NAMALWA (cell line): ENCODE measurements around the gene CNR1.
A peak's percentile ranks its signal among the peaks of the same experiment; 100 is the strongest.
"Not testable (repeated sequence)": the region's sequence is repeated elsewhere in the genome, so short reads cannot be mapped to it uniquely, and the experiment has no call there.

Source experiments
- DNase-seq: peaks from one replicate; pipeline ENCODE4 v3.0.0-alpha.2; 2015; ENCODE audit warnings: low spot score

The CNR1 gene

DNA sequence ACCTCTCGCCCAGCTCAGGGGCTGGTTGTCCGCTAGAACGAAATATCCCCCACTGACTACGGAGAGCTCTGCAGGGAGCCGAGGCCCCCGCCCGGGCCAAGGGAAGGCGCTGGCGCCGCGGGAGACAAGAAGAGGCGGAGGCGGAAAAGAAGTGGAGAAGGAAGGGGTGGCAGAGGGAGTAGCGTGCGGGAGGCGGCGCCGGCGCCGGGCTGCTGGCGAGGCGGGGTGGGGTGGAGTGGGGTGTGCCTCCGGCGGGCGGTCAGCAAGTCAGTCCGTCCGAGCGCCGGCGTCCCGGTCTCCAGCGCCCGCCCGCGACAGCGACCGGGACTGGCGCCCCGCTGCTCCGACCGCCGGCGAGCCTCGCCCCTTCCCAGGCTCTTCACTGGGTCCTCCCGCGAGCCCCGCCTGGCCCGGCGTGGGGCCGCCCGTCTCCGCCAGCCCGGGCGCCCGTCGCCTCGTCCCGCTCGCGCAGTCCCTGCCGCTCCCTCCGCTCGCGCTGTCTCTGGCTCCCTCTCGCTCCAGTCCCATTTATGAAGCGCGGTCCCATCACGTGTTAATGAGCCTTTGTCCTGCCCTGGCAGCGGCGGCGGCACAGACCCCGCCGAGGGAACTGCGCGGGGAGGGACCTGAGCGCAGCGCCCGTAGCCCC lies at the start of gene CNR1:
Gene CNR1 (minus strand): TSS at position 504 of the 649 bp plus-strand sequence. CDS start 21,073 bp downstream, outside the sequence.
- peak; percentile 60 for DNase-seq

DNA sequence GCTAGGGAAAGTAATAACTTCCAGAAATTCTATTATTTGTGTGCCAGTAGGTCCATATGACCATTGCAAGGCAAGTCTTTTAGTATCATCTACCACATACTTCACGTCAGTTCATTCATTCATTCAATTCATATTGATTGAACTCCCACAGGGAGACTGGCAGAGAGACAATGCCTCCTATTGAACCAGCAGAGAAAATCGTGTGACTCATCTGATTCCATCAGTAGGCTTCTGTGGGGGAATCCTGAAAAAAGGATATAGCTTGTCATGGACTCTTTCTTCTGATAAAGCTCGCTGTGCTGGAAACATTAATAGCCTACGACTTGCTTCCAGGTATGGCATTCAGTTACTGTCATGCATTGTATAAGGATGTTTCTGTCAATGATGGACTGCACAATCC lies 45.3 kb upstream of the CNR1 start:
- DNase-seq = no peak

GRCh38 chr6:88209301-88209700 lies 43.2 kb upstream of the CNR1 start:
- DNase-seq = no peak

GRCh38 chr6:88208726-88209125 lies 42.6 kb upstream of the CNR1 start:
- no peak for DNase-seq

GRCh38 chr6:88201734-88202133 lies 35.6 kb upstream of the CNR1 start:
- DNase-seq = not testable (repeated sequence)

DNA sequence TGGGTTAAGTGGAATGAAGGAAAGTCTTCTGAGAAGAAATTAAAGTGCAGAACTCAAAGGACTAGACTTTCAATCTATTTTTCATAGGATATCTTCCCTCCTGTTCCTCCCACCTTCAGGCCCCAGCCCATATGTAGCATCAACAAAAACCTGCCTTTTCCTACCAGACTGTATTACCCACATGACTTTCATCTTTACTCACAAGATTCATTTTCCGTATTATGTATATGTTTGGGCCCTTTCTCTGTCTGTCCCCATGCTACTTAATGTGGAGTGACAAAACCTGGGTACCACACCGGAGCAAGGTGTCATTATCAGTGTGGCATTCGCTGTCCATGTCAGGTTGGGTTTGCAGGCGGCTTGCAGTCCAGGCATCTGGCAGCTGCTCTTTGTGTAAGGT lies 18.8 kb upstream of the CNR1 start:
- DNase-seq = no peak

DNA sequence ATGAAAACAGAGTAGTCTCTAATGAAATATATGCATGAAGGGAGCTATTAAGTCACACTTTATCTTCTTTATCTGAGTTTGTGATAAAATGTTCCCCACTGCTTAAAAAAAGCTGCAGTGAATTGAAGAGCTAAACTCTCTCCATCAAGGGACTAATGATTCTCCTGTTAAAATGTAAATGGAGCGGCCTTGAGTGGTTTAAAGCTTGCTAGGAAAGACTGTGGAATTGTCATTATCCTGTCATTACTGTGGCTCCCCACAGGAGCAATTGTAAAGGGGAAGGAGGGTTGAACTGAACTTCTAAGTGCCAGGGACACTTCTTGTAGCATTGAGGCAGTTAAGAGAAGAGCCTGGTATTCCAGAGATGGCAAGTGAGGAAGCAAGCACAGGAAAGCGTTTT lies 17.3 kb upstream of the CNR1 start:
- DNase-seq = no peak

- peak; percentile 73 for DNase-seq
Measured at GRCh38 chr6:88179692-88180091, 13.5 kb upstream of the CNR1 start.

GRCh38 chr6:88177961-88178464 lies 11.9 kb upstream of the CNR1 start:
- DNase-seq = peak; percentile 78

- DNase-seq = no peak
Measured at GRCh38 chr6:88174906-88175305, 8.8 kb upstream of the CNR1 start.

GRCh38 chr6:88171312-88171711 lies 5.2 kb upstream of the CNR1 start:
- DNase-seq = no peak

DNA sequence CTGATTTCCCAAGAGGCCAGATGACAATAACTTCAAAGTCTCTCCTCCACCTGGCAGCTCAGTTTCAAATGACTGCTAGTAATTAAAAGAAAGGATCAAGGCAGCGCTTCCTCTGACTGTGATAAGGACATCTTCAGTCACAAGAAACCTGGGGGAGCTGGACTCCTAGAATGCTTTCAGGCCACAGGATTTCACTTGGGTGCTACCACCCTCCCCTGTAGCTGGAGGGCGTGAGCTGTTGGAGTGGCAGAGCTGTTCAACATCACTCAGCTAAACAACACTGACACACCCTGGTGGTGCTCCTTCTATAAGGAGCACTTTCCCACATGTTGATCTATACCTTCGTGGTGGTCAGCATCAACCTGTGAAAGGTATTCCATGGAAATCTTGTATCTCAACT lies 2.2 kb upstream of the CNR1 start:
- DNase-seq = peak; percentile 42

GRCh38 chr6:88167352-88167937 lies 1.3 kb upstream of the CNR1 start:
- DNase-seq = no peak

DNA sequence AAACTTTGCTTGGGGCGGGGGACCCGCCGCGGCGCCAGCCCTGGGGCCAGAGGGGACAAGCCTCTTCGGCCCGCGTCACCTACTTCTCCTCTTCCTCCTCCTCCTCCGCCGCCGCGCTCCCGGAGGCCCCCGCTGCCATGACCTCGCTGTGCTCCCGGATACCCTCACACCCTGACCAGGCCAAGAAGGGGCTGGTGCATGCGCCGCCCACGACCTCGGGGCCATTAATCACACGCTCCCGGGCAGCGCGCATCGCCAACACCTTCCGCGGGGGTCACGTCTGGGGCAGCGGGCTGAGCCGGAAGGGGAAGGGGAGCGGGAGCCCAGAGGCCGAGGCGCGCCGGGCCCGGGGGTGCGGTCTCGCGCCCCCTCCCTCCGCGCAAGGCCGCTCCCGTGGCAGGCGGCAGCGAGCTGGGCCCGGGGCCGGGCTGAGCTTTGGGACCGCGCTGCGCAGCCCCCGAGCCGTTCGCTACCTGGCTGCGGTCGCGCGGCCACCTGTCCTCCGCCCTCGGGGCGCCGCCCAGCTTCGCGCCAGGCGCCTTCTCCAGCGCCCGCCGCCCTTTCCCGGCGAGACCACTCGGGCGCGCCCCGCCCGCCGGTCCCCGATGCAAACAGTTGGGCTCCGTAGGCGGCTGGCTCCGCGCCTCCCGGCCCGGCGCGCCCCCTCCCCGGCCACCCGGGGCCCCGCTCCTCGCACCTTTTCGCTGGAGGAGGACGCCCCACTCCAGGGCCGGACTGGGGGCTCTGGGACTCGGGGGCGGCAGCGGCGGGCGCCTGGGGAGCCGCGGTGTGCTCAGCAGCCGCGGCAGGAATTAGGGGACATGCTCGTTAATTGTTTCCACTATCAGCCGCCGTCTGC lies 575 bp upstream of the CNR1 start:
- no peak for DNase-seq

DNA sequence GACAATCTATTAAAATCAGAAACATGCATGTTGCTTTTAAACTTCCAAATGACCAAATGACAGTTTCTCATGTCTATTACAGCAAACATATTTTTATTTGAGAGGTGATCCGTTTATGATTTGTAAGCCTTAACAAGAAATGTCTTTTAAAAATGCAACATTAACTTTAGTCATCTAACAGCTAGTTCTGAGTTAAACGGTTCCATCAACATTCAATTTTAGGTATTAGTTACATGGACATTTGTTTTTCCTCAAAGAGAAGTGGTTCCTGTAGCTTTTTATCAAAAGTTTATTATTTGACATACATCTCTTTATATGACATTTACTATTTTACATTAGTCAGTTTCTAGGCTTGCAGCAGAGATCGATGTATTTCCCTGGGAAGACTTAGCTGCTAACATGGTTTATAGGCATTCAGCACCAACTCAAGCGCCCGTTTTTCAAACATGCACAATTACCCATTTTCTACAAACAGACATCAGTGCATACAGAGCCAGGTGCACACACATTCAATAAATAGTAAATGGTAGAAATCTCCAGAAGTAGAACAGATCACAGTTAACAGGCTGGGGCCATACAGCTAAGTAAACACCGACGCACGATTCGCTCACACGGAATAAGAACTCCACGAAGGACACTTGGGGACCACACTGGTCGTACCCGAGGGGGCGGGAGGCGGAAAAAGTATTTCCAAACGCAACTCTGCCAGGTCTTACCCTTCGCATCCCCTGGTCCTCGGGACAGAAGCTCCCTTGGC lies 882 bp downstream of the CNR1 start:
- peak; percentile 37 for DNase-seq

GRCh38 chr6:88164061-88164460 lies 2.1 kb downstream of the CNR1 start:
- DNase-seq = no peak

DNA sequence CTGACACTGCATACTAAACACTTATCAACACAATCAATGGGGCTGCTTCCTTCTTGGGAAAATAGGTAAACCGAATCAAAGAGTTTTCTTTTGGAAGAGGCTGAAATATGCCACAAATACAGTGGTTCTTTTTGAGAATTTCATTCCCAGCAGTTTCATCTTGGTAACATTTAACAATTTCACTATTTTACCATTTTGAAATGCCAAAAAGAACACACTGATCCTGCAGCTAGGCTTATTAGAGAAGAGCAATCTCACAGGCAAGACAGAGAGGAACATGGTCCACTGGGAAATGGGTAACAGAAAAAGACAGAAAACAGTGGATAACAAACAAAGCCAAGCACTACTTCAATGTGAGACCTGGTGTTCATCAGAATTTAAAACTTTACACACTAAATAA lies 2.5 kb downstream of the CNR1 start:
- DNase-seq = no peak

DNA sequence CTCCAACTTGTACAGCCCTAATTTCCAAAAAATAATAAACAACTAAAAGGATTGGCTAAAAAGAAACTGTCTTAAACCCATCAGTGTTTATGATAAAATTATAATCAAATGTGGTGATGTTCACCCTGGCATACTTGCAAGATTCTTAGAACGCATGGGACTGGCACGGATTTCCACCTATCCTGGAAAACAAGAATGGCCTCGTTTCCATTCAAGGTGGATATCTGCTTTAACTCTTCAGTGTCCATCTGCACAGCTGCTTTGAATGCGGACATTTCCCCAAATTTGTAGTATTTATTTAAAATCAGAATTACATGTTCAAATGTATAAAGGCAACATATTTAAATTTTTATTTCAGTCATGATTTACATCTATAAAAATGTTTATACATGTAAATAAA lies 4.2 kb downstream of the CNR1 start:
- no peak for DNase-seq

GRCh38 chr6:88157106-88157505 lies 9.0 kb downstream of the CNR1 start:
- no peak for DNase-seq

DNA sequence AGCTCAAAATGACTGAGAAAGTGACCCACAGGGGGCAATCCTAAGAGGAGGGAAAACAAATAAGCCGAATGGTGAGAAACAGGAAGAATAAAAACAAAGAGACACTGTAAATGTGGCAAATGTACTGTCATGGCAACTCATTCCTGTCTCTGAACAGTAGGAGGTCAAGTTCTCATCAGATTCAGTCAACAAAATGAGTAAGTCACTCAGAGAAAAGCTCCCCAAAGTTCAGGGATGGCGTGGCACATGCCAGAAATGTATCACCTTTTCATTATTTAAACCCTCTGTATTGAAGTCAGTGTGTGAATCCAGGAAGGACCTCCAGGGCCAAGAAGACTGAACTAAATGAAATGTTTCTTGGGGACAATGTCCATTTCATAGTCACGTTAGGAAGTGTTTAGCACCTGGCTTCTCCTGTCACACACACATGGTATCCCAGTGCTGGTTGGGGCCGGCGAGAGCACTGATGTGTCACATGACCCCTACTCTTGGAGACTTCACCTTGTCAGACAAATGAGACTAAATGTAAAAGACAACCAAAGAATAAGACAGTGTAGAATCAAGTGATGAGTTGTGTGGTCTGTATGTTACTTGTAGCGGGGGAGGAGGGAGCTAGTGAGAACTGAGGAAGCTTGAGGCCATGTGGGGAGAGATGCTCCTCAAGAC lies 20.7 kb downstream of the CNR1 start:
- DNase-seq = no peak

GRCh38 chr6:88144637-88145297 lies 21.4 kb downstream of the CNR1 start:
- no peak for DNase-seq
